Limb (tissue), 2 donors: ENCODE data around the gene NNAT.
"Not testable (repeated sequence)": the region's sequence is repeated elsewhere in the genome, so short reads cannot be mapped to it uniquely, and the experiment has no call there.

Experiments
- DNase-seq, 2 donors: peaks; one replicate each; pipeline ENCODE4 v3.0.0-alpha.2; 2016; ENCODE audit errors: extremely low spot score in 2 of 2

The NNAT gene, protein sequence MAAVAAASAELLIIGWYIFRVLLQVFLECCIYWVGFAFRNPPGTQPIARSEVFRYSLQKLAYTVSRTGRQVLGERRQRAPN

DNA sequence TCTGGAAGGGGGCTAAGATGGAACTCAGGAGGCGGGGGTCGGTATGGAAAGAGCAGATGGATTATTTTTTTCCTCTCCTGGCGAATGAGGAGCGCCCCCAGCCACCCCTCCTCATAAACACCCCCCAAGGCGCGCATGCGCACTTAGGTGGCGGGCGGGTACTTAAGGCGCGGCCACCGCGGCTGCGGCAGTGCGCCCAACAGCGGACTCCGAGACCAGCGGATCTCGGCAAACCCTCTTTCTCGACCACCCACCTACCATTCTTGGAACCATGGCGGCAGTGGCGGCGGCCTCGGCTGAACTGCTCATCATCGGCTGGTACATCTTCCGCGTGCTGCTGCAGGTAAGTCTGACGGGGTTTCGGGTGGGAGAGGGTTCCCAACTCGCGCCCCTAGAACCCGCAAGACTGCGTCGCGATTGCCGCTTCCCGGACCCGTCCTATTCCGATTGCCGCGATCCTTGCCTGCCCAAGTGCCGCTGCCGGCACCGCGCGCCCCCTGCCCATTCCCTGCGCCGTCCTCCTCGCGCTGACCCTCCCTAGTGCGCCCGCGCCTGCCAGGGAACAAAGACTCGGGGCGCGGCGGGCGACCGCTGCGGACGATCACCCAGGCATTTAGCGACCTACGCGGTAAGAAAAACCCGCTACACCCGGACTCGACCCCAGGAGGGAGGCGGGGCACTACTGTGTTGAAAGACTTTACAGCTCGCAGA is at the start of gene NNAT:
NNAT (plus strand) TSS at position 190 of the 711 bp plus-strand sequence; CDS start at position 272, 82 bp downstream.
- peak in 1 of 2 donors; percentile 87 for DNase-seq

DNA sequence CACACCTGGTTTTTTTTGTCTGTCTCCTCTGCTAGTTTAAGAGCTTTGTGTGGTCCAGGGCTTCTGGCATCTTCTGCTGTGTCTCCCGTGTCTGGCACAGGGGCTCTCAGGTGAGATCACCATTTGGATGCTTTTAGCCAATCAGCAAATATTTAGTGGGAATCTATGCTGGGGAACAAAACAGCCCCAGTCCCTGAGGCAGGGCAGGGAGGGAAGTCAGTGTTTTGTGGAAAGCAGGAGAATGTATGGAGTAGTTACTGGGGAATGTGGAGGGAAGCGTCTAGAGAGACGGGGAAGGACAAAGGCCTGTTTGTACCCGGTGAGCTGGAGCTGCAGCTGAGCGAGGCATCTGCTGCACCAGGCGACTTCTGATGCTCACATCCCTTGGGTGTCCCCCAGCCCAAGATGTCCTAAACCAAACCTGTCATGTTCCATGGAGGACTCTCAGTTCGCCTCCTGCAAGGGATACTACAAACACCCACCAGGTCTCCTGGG is 49.3 kb upstream of the NNAT start:
- DNase-seq: no peak

DNA sequence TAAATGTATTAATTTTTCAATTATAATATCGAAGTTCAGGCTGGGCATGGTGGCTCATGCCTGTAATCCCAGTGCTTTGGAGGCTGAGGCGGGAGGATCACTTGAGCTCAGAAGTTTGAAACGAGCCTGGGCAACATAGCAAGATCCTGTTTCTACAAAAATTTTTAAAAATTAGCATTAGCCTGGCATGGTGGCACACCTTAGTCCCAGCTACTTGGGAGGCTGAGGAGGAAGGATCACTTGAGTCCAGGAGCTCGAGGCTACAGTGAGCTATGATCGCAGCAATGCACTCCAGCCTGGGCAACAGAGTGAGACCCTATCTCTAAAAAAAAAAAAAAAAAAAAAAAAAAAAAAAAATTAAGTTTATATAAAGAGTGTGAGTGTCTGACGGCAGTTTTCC is 48.6 kb upstream of the NNAT start:
- DNase-seq: not testable (repeated sequence)

DNA sequence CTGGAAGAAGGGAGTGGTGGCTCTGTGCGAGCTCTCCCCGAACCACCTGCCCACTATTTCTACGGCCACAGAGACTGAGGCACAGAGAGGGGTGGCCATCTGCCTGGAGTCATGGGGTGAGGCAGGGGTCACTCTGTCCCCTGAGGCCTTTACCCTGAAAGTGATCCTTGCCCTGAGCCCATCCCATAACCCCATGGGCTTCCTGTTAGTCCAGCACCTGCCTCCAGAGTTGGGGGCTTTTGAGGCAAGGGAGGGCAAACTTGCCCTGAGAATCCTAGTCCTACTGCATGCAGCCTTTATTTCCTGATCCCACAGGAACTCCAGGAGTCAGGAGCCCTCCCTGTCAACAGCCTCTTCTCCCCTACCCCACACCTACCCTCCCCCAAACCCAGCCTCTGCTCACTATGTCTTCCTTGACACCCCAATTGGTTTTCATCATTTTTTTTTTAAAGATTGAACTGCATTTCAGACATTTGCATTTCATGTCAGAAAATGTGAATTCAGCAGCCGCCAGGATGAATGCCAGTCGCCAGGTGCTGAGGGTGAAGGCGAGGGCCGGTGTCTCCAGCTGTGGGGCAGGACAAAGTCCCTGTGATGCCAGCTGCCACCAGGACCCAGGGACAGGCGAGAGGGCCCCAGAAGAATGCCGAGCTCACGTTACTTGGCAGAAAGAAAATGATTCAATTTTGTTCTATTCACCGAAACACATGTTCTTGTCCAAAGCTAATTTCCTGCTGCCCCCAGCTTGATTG is 47.6 kb upstream of the NNAT start:
- peak in 1 of 2 donors; percentile 10 for DNase-seq

DNA sequence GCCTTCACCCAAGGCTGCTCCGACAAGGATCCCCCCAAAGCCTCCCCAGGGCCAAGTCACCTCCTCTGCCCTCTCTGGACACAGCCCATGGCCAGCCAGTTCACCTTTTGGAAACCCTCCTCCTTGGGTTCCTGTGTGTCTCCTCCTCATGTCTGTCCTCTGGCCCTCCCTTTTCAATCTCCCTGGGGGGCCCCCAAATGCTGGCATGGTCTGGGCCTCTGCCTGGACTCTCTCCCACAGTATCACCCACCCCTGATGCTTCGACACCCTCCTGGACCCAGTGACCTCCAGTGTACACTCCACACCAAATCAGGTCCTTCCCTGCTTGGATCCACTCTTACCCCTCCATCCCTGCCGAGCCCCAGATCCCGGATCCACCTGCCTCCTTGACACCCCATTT is 46.7 kb upstream of the NNAT start:
- DNase-seq: no peak

DNA sequence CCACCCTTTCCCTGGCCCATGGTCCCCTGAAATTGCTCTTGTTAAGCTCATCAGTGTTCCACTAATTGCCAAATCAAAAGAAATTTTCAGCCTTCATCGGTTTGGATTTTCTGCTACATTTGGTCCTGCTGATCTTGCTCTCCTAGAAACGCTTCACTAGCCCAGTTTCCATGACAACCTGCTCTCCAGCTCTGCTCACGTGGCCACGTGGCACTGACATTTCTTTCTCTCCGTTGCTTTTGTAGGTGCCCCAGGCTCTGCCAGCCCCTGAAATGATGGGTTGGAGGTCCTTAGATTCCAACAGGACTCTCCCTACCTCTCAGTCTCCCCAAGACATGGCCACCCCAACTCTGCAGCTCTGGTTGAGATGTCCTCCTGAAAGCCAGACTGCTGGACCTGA is 45.8 kb upstream of the NNAT start:
- DNase-seq: no peak

DNA sequence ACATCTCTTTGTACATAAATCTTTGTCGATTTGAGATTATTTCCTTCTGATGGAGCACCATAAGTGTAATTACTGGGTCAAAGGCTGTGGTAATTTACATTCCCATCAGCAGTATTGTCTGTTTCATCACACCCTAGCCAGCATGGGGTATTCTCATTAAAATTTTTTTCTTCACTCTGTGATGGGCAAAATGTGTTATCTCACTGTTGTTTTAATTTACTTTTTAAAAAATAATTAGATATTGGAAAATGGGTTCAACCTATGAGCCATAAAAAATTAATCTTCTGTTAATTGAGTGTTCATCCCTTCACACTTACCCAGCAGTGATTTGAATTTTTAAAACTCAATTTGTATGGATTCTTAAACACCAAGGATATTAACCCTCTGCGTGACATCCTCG is 44.0 kb upstream of the NNAT start:
- no peak for DNase-seq

DNA sequence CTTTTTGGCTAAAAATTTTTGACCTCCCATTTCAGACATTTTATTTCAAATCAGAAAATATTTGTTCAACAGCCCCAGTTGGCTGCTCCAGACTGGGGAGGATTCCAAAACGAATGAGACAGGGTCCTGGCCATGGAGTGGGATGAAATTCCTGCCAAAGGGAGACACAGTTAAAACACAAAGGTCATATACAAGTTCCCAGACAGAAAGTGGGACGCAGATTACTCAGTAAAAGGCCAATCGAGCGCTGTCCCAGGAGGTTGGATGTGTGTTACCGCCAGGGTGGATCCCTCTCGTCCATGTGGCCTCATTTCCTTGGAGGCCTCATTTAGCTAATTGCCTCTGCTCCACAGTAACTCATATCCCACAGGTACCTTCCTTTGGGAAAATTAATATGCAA is 41.8 kb upstream of the NNAT start:
- DNase-seq: no peak

DNA sequence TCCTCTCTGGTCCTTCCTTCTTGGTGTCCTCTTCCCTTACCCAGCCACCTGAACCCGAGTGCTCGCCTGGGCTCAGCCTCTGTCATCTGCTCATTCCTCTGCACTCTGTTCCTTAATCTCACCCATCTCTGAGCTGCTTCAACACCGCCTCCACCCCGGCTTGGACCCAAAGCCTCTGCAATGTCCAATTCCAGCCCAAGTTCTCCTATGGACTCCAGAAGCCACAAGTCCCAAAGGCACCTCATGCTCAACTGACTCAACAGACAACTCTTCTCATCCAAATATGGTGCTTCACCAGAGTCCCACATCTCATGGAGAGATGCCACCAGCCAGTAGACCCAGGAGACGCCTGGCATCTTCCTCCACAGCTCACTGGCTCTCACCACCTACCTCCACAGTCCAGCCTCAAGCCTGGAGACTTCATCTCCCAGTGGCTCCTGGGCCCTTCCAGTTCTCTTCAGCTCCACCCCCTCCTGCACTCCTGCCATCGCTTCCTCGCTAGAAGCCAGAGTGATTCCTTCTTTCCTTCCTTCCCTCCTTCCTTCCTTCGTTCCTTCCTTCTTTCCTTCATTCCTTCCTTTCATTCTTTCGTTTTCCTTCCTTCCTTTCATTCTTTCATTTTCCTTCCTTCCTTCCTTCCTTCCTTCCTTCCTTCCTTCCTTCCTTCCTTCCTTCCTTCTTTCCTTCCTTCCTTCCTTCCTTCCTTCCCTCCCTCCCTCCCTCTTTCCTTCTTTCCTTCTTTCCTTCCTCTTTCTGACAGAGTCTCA is 40.9 kb upstream of the NNAT start:
- no peak for DNase-seq

DNA sequence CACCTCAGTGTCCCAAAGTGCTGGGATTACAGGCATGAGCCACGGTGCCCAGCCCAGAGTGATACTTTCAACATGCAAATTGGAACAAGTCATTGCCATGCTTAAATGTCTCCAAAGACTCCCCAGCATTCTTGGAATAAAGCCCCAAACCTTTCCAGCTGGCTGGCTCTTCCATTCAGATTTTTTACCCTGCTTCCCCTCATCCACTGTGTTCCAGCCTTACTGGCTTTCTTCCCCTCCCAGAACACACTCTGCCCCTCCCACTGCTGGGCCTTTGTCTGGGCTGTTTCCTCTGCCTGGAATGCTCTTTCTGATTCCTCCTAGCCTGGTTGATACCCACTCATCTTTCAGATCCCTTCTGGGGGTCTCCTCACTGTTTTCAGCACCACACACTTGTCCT is 40.1 kb upstream of the NNAT start:
- no peak for DNase-seq

DNA sequence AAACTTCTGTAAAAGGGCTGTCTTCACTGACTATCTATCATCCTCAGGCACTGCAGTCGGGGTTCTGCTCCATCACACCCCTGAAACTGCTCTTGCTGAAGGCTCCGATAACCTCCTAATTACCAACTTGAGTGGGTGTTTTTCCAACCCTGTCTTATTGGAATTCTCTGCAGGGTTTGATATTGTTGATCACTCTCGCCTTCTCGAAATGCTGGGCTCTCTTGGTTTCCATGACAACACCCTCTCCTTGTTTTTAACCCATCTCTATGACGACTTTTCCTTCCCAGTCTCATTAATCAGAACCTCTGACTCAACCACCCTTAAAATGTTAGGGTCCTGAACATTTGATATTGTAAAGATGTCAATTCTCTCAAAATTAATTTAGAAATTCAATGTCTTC is 39.4 kb upstream of the NNAT start:
- no peak for DNase-seq

DNA sequence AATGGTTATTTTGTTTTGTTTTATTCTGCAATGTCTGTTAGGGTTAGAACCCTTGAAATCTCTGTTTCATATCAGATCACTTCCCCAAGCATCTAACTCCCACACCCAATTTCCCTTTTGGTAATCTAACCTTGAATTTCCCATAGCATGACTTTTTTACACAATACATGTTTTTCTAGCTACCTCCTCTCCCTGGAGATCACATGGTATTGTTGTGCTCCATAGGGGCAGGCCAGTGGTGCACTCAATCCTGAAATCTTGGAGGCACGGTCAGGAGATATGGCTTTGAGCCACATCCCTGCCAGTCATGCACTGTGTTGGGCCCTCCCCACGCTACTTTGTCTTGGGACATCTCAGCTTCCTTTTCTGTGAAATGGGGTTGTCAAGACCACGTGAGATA is 36.7 kb upstream of the NNAT start:
- DNase-seq: no peak

DNA sequence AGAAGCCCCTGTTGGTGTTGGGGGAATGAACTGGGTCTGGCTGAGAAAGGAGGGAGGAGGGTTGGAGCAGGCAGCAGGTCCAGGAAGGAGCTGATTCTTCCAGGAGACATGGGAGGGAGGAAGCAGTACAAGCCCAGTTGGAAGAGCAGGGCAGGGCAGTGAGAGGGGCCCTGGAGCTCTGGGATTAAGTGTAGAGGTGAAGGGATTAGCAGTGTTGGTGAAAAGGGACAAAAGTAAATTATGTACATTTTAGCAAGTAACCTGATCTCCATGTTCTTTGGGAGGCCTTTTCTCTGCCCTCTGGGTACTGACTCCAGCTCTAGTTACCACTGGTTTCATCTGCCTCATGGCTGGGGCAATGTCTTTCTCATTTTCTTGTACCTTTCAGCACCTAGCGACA is 34.8 kb upstream of the NNAT start:
- not testable (repeated sequence) for DNase-seq

DNA sequence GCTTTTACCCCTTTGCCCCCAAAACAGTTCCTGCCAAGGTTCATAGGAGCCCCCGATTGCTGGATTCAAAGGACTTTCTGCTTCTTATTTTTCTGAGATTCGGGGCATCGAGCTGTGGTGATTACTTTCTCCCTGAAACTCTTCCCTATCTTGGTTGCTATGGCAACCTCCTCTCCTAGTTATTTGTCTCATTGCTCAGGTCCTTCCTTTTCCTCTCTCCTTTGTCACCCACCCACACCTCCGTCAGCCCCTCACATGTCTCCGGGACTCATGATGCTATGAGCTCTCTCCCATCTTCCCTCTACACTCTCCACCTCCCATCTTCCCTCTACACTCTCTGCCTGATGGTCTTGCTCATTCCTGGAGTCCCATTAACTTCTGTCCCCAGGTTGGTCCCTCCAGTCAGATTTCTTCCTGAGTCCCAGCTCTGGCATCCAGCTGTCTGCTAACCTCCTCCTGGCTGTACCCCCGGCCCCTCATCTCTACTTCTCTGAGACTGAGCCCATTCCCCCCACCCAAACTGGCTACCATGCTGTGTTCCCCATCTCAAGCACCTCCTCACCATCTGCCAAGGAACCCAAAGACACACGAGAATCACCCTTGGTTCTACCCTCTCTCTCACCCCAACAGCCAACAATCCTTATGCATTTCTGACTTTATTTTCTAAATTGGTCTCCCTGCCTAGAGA is 30.2 kb upstream of the NNAT start:
- DNase-seq: no peak

DNA sequence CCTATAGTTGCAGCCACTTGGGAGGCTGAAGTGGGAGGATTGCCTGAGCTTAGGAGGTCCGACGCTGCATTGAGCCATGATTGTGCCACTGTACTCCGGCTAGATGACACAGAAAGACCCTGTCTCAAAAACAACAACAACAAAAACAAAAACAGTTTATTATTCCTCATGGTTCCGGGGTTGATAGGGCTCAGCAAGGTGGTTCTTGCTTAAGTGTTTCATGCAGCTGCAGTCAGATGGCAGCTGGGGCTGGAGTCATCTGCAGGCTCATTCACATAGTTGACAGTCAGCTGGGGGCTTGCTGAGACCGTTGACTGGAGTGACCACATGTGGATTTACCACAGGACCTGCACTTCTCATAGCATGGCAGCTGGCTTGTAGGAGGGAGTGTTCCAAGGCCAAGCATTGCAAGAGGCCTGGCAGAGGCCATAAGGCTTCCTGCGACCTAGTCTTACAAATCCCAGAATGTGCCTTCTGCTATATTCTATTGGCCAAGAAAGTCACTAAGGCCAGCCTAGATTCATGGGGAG is 28.9 kb upstream of the NNAT start:
- no peak for DNase-seq

DNA sequence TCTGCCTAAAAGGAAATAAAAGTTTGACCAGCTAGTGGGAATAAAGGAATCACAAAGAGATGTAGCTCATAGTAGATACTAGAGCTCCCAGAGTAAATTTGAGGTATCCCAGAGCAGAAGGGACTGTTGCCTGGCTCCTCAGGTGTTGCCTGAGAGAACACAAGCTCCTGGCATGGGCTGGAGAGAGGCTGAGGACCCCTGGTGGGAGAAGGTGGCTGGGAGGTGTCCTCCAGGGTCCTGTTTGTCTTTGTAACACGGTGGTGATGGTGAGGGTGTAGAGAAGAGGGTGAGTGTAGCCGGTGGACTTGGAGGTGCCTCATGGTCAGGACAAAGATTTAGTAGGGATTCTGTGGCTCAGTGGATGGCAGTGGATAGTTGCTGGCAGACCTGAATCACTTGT is 28.1 kb upstream of the NNAT start:
- no peak for DNase-seq

DNA sequence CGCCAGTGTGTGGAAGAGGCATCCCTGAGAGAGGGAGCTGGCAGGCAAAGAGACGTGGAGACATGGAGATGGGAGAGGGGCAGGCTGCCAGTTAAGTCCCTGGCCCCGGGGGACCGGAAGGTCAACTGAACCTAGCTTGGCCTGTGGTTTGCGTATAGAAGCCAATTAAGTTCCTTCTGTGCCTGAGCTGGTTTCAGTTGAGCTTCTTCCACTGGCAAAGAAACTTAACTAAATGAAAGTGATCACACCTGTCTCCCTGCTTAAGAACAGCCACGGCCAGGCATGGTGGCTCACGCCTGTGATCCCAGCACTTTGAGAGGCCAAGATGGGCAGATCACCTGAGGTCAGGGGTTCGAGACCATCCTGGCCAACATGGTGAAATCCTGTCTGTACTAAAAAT is 26.7 kb upstream of the NNAT start:
- no peak for DNase-seq

DNA sequence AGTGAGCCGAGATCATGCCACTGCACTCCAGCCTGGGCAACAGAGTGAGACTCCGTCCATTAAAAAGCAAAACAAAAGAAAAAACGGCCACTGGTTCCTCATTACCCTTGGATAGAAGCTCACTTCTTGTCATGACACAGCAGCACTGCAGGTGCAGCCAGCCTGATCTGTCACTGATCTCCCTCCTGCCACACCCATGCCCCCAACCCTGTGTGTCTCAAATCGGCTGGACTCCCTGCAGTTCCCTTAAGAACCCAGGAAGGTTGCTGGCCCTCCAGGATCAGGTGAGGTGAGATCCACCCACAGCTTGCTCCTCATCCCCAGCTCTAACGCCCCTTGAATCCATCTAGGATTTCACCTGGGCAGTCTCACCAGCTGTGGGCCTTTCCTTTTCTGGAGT is 26.3 kb upstream of the NNAT start:
- no peak for DNase-seq

DNA sequence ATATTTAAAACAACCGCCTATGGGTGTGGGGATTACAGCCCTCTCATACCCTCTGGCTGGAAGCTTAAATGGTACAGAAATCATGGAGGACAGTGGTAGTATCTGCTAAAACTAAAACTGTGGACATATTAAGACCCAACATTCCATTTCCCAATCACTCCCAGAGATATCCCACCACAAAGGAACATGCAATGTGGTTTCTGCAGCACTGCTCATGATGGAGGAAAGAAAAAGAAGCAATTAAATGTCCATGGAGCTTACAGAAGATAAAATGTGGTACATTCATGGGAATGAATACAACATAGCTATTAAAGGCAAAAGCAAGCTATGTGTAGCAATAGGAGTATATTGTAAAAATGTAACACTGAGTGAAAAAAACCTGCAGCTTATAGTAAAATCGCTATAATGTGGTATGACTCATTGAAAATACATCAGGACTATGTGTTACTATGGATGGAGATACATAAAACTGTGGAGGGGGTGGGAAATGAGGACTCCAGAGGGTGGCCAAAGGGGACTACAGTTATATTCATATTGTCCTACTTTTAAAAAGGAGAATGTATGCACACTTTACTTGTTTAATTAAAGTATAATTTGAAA is 22.9 kb upstream of the NNAT start:
- DNase-seq: no peak

DNA sequence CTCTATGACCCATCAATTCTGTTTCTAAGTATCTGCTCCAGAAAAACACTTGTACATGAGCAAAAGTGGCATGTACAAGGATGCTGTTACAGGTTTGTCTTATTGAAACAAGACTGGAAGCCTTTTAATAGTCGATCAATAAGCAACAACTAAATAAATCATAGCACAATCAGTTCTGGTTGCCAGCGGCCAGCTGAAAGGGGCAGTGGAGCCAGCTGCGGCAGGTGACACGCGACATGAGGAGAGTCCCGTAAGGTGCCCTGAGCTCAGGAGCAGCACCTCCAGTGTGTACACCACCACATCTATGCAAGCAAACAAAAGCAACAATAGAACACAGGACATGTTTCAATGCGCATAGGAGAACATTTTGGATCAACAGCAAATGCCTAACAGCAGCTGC is 20.7 kb upstream of the NNAT start:
- no peak for DNase-seq

DNA sequence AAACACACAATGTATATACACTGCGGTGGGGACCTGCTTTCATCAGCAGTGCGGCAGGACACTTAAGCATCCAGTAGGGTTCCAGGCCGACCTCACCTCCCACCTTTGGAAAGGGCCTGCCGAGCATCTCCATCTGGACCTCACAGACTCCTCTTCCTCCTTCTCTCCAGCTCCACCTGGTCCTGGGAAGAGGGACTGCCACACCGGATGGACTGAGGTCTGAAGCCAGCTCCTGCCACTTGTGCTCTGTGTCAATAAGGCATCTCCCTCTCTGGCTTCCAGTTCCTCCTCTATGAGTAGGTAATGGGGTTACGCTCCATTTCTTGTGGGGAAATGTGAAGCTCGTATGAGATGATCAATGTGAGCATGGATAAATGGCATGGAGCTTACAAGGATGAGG is 19.1 kb upstream of the NNAT start:
- no peak for DNase-seq
